ENCODE data around the gene RAB7A. TPM values are rescaled to one million over a fixed set of nuclear protein-coding genes. Genes with fewer than 3 reads are reported as not detected.

RAB7A gene
- total RNA-seq, 1 donor from 2014 or later = 319 TPM

DNA sequence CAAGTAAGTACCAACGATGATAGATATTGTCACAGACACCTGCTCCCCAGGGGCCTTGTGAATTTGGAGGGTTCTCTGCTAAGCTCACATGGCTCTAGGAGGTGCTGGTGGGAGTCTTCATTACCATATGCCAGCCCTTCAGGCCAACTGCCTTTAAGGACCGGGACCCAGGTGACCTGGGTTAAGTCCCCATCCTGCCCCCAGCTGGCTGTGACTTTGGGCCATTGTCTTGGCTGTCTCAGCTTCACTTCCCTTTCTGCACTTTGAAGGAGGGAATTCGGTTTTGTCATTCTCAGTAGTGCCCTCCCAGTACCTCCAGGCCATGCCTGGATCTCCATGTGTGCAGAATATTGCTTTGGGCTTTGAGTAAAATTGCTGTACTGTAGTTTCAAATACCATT lies 80.6 kb downstream of the RAB7A start:
- Histone ChIP-seq H3K36me3 (ENCODE audit: insufficient read depth, low read length) (peaks cover 22% of the 10 kb centered on the region), H4K20me1 (ENCODE audit: insufficient read depth, low read length) (peaks cover 59% of the 10 kb centered on the region), H2AFZ (ENCODE audit: low read depth, low read length) (no peak overlapping the region), H3K4me3 (ENCODE audit: insufficient read depth, low read depth, low read length) (no peak overlapping the region), H3K4me1 (ENCODE audit: insufficient read depth, low read length) (peaks cover 16% of the 10 kb centered on the region), H3K27me3 (ENCODE audit: insufficient read depth, low read length) (no peaks in the 10 kb centered on the region), H3K27ac (ENCODE audit: low read depth, low read length) (peak overlapping the region; percentile 36), H3K79me2 (ENCODE audit: insufficient read depth, low read length) (peaks cover 32% of the 10 kb centered on the region), H3K9me3 (ENCODE audit: insufficient read depth, low read depth, low read length) (no peaks in the 10 kb centered on the region), H3K9ac (ENCODE audit: low read length) (no peak overlapping the region), H3K4me2 (ENCODE audit: low read length) (no peak overlapping the region)
- H3K4me3 Mint-ChIP-seq (ENCODE audit: unreplicated experiment) = peak overlapping the region; percentile 4
- no peak overlapping the region for H3K27ac Mint-ChIP-seq (ENCODE audit: unreplicated experiment)
- no peaks in the 10 kb centered on the region for H3K27me3 Mint-ChIP-seq (ENCODE audit: low read depth, unreplicated experiment)
- DNase-seq (ENCODE audit: low read depth) (no peak), FAIRE-seq (no peak)
- peaks cover 40% of the 10 kb centered on the region for H3K4me1 Mint-ChIP-seq (ENCODE audit: low read depth, unreplicated experiment)
- H3K36me3 Mint-ChIP-seq (ENCODE audit: low read depth, unreplicated experiment) = peaks cover 17% of the 10 kb centered on the region
- H3K9me3 Mint-ChIP-seq (ENCODE audit: unreplicated experiment) = no peaks in the 10 kb centered on the region
- TF ChIP-seq, protein P1, sequence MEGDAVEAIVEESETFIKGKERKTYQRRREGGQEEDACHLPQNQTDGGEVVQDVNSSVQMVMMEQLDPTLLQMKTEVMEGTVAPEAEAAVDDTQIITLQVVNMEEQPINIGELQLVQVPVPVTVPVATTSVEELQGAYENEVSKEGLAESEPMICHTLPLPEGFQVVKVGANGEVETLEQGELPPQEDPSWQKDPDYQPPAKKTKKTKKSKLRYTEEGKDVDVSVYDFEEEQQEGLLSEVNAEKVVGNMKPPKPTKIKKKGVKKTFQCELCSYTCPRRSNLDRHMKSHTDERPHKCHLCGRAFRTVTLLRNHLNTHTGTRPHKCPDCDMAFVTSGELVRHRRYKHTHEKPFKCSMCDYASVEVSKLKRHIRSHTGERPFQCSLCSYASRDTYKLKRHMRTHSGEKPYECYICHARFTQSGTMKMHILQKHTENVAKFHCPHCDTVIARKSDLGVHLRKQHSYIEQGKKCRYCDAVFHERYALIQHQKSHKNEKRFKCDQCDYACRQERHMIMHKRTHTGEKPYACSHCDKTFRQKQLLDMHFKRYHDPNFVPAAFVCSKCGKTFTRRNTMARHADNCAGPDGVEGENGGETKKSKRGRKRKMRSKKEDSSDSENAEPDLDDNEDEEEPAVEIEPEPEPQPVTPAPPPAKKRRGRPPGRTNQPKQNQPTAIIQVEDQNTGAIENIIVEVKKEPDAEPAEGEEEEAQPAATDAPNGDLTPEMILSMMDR (IDR thresholded peaks at IDR 0.05; ENCODE audit: insufficient read depth, low read depth, low read length) = no peak
- no peak for TF ChIP-seq EZH2 (IDR thresholded peaks at IDR 0.05; ENCODE audit: insufficient read depth, low read length)

DNA sequence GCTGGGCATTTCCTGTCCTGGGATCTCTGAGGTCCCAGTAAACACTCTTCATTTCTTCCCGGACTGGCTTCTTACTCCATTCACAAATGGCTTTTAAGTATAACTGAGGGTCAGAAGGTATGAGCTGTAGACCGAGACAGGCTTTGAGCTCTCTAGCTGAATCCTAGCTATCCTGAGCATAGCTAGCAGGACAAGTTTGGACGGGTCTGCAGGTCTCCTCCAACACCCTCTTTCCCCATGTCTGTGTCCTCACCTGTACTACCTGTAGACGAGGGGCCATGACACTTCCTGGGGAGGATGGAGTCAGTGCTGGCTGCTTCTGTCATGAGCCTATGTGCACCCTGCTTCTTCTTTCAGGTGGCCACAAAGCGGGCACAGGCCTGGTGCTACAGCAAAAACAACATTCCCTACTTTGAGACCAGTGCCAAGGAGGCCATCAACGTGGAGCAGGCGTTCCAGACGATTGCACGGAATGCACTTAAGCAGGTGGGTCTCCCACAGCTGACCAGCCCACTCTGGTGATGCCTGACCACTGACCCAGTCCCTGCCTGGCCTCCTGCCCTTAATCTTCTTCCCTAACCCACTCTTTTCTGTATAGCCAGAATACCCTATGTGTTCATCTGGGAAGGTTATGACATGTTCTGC lies 81.3 kb downstream of the RAB7A start:
- H3K9ac ChIP-seq (ENCODE audit: low read length) = no peak overlapping the region
- H3K36me3 ChIP-seq (ENCODE audit: insufficient read depth, low read length) = peaks cover 22% of the 10 kb centered on the region
- H2AFZ ChIP-seq (ENCODE audit: low read depth, low read length) = no peak overlapping the region
- Mint-ChIP-seq H3K36me3 (ENCODE audit: low read depth, unreplicated experiment) (peaks cover 16% of the 10 kb centered on the region), H3K27me3 (ENCODE audit: low read depth, unreplicated experiment) (no peaks in the 10 kb centered on the region), H3K9me3 (ENCODE audit: unreplicated experiment) (no peaks in the 10 kb centered on the region), H3K27ac (ENCODE audit: unreplicated experiment) (no peak overlapping the region), H3K4me1 (ENCODE audit: low read depth, unreplicated experiment) (peaks cover 35% of the 10 kb centered on the region), H3K4me3 (ENCODE audit: unreplicated experiment) (peak overlapping the region; percentile 41)
- DNase-seq (ENCODE audit: low read depth) = no peak
- H3K4me3 ChIP-seq (ENCODE audit: insufficient read depth, low read depth, low read length) = no peak overlapping the region
- peaks cover 27% of the 10 kb centered on the region for H3K79me2 ChIP-seq (ENCODE audit: insufficient read depth, low read length)
- no peaks in the 10 kb centered on the region for H3K9me3 ChIP-seq (ENCODE audit: insufficient read depth, low read depth, low read length)
- H3K4me1 ChIP-seq (ENCODE audit: insufficient read depth, low read length) = peaks cover 16% of the 10 kb centered on the region
- no peak for TF ChIP-seq EZH2 (IDR thresholded peaks at IDR 0.05; ENCODE audit: insufficient read depth, low read length)
- TF ChIP-seq, protein P1 (IDR thresholded peaks at IDR 0.05; ENCODE audit: insufficient read depth, low read depth, low read length) = no peak
- no peak overlapping the region for H3K27ac ChIP-seq (ENCODE audit: low read depth, low read length)
- H3K27me3 ChIP-seq (ENCODE audit: insufficient read depth, low read length) = no peaks in the 10 kb centered on the region
- no peak for FAIRE-seq
- peaks cover 59% of the 10 kb centered on the region for H4K20me1 ChIP-seq (ENCODE audit: insufficient read depth, low read length)
- no peak overlapping the region for H3K4me2 ChIP-seq (ENCODE audit: low read length)

DNA sequence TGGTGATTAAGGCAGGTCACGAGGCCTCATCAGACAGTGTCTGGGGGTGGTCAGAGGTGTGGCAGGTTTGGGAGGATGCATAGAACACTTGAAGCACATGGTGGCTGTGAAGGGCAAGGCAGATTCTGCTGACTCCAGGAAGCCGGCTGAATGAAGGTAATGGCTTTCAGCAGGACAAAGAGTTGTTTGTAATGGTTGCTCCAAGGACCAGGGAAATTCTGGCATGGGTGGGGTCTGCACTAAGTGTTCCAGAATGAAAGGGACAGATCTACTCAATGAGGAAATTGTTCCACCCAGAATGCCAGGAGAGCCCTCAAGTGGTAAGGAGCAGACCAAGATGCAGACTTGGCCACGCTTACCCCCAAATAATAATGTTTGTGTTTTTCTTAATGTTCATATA lies 82.7 kb downstream of the RAB7A start:
- no peaks in the 10 kb centered on the region for H3K27me3 Mint-ChIP-seq (ENCODE audit: low read depth, unreplicated experiment)
- no peak for FAIRE-seq
- peaks cover 54% of the 10 kb centered on the region for H4K20me1 ChIP-seq (ENCODE audit: insufficient read depth, low read length)

More for the DNA sequence above, 82.7 kb downstream of the RAB7A start:
- H3K4me3 Mint-ChIP-seq (ENCODE audit: unreplicated experiment) = no peak overlapping the region
- Histone ChIP-seq H3K4me1 (ENCODE audit: insufficient read depth, low read length) (peaks cover 16% of the 10 kb centered on the region), H3K4me3 (ENCODE audit: insufficient read depth, low read depth, low read length) (no peak overlapping the region), H3K27ac (ENCODE audit: low read depth, low read length) (no peak overlapping the region), H3K9me3 (ENCODE audit: insufficient read depth, low read depth, low read length) (no peaks in the 10 kb centered on the region), H3K27me3 (ENCODE audit: insufficient read depth, low read length) (no peaks in the 10 kb centered on the region), H3K36me3 (ENCODE audit: insufficient read depth, low read length) (peaks cover 33% of the 10 kb centered on the region), H3K79me2 (ENCODE audit: insufficient read depth, low read length) (peaks cover 21% of the 10 kb centered on the region), H2AFZ (ENCODE audit: low read depth, low read length) (no peak overlapping the region), H3K4me2 (ENCODE audit: low read length) (no peak overlapping the region), H3K9ac (ENCODE audit: low read length) (no peak overlapping the region)
- H3K9me3 Mint-ChIP-seq (ENCODE audit: unreplicated experiment) = no peaks in the 10 kb centered on the region
- TF ChIP-seq, protein P1 (IDR thresholded peaks at IDR 0.05; ENCODE audit: insufficient read depth, low read depth, low read length) = no peak
- TF ChIP-seq EZH2 (IDR thresholded peaks at IDR 0.05; ENCODE audit: insufficient read depth, low read length) = no peak
- peaks cover 29% of the 10 kb centered on the region for H3K4me1 Mint-ChIP-seq (ENCODE audit: low read depth, unreplicated experiment)
- DNase-seq (ENCODE audit: low read depth) = no peak
- H3K36me3 Mint-ChIP-seq (ENCODE audit: low read depth, unreplicated experiment) = peaks cover 28% of the 10 kb centered on the region
- H3K27ac Mint-ChIP-seq (ENCODE audit: unreplicated experiment) = no peak overlapping the region

Measured in astrocyte (in vitro differentiated cells and primary cell).